Transverse colon (tissue), 4 donors: ENCODE measurements around the gene WASF2.
A peak's percentile ranks its signal among the peaks of the same experiment; 100 is the strongest.

ENCODE experiments used
- CTCF ChIP-seq, 5 experiments: fragments of 200-600 bp in 3 of 5; fragments of 450-650 bp in 2 of 5; sonication (generic) in 3 of 5; IDR thresholded peaks; 1 replicate in 2 of 5; 2 replicates in 3 of 5; pipeline ENCODE4 v1.5.1; 2016 to 2017; ENCODE audit warnings: antibody characterized with exemption in 5 of 5, inconsistent platforms in 3 of 5, mild to moderate bottlenecking in 2 of 5, moderate library complexity in 1 of 5
- EP300 ChIP-seq: sonication (generic); formaldehyde crosslinking; IDR thresholded peaks from one replicate; pipeline ENCODE4 v1.6.1; 2017; ENCODE audit warnings: antibody characterized with exemption, low read depth
- POLR2A ChIP-seq: fragments of 450-650 bp; IDR thresholded peaks from one replicate; pipeline ENCODE4 v1.6.1; 2016; ENCODE audit warnings: antibody characterized with exemption, mild to moderate bottlenecking, moderate library complexity
- POLR2AphosphoS5 ChIP-seq, 3 donors: sonication (generic); formaldehyde crosslinking; IDR thresholded peaks; one replicate each; pipeline ENCODE4 v1.6.1; 2016; ENCODE audit warnings: antibody characterized with exemption in 3 of 3

- TF ChIP-seq CTCF (IDR thresholded peaks at IDR 0.05) (no peak), POLR2A (no peak), POLR2AphosphoS5 (IDR thresholded peaks at IDR 0.05) (peak in 1 of 3 donors; percentile 14), EP300 (no peak)
Observed at GRCh38 chr1:27504588-27505419, 14.8 kb upstream of the WASF2 start.
